ENCODE results near the gene SLC35F3.

Gene SLC35F3

GRCh38 chr1:233912447-233912846 is 8.0 kb downstream of the SLC35F3 start:
- DNase-seq (ENCODE audit: low spot score), result no peak

GRCh38 chr1:233912909-233913308 is 8.4 kb downstream of the SLC35F3 start:
- no peak for DNase-seq (ENCODE audit: low spot score)

- no peak for DNase-seq (ENCODE audit: low spot score)
Observed at GRCh38 chr1:233916706-233917105, 12.2 kb downstream of the SLC35F3 start.

- DNase-seq (ENCODE audit: low spot score), result no peak
Observed at GRCh38 chr1:233919786-233920185, 15.3 kb downstream of the SLC35F3 start.

GRCh38 chr1:233928123-233928522 is 23.6 kb downstream of the SLC35F3 start:
- no peak for DNase-seq (ENCODE audit: low spot score)

- no peak for DNase-seq (ENCODE audit: low spot score)
Observed at GRCh38 chr1:233933339-233933738, 28.9 kb downstream of the SLC35F3 start.

- no peak for DNase-seq (ENCODE audit: low spot score)
Observed at GRCh38 chr1:233935297-233935868, 30.9 kb downstream of the SLC35F3 start.

GRCh38 chr1:233936422-233936821 is 31.9 kb downstream of the SLC35F3 start:
- DNase-seq (ENCODE audit: low spot score), result no peak

GRCh38 chr1:233936842-233937241 is 32.4 kb downstream of the SLC35F3 start:
- no peak for DNase-seq (ENCODE audit: low spot score)

- no peak for DNase-seq (ENCODE audit: low spot score)
Observed at GRCh38 chr1:233938476-233938875, 34.0 kb downstream of the SLC35F3 start.

- no peak for DNase-seq (ENCODE audit: low spot score)
Observed at GRCh38 chr1:233939451-233939850, 35.0 kb downstream of the SLC35F3 start.

- DNase-seq (ENCODE audit: low spot score), result no peak
Observed at GRCh38 chr1:233940908-233941307, 36.4 kb downstream of the SLC35F3 start.

- no peak for DNase-seq (ENCODE audit: low spot score)
Observed at GRCh38 chr1:233944601-233945000, 40.1 kb downstream of the SLC35F3 start.

- DNase-seq (ENCODE audit: low spot score), result no peak
Observed at GRCh38 chr1:233945573-233945972, 41.1 kb downstream of the SLC35F3 start.

GRCh38 chr1:233945979-233946378 is 41.5 kb downstream of the SLC35F3 start:
- DNase-seq (ENCODE audit: low spot score), result no peak

GRCh38 chr1:233946724-233947123 is 42.2 kb downstream of the SLC35F3 start:
- no peak for DNase-seq (ENCODE audit: low spot score)

- no peak for DNase-seq (ENCODE audit: low spot score)
Observed at GRCh38 chr1:233951804-233952203, 47.3 kb downstream of the SLC35F3 start.

GRCh38 chr1:233957691-233958090 is 53.2 kb downstream of the SLC35F3 start:
- DNase-seq (ENCODE audit: low spot score), result no peak

- DNase-seq (ENCODE audit: low spot score), result no peak
Observed at GRCh38 chr1:233959102-233959501, 54.6 kb downstream of the SLC35F3 start.

- DNase-seq (ENCODE audit: low spot score), result no peak
Observed at GRCh38 chr1:233959971-233960370, 55.5 kb downstream of the SLC35F3 start.

- no peak for DNase-seq (ENCODE audit: low spot score)
Observed at GRCh38 chr1:233960386-233960785, 55.9 kb downstream of the SLC35F3 start.

- DNase-seq (ENCODE audit: low spot score), result no peak
Observed at GRCh38 chr1:233962878-233963277, 58.4 kb downstream of the SLC35F3 start.

GRCh38 chr1:233965856-233966255 is 61.4 kb downstream of the SLC35F3 start:
- DNase-seq (ENCODE audit: low spot score), result no peak

- no peak for DNase-seq (ENCODE audit: low spot score)
Observed at GRCh38 chr1:233971753-233972152, 67.3 kb downstream of the SLC35F3 start.

GRCh38 chr1:233972563-233972950 is 68.1 kb downstream of the SLC35F3 start:
- no peak for DNase-seq (ENCODE audit: low spot score)
